MCF 10A (cell line): ENCODE data around the gene PTPN4. TPM values are rescaled to one million over a fixed set of nuclear protein-coding genes. Genes with fewer than 3 reads are reported as not detected.
"Not testable (repeated sequence)": the region's sequence is repeated elsewhere in the genome, so short reads cannot be mapped to it uniquely, and the experiment has no call there.

Experiments used
- BruUV-seq: library from RNA; stranded (reverse); fragments of 400-500 nt; replicated peaks from 2 replicates; lab custom pipeline; 2021; lab: Mats Ljungman, UMichigan
- CTCF ChIA-PET: fragments of 300-600 bp; sonication (Branson Sonifier 250); formaldehyde crosslinking; extraction: SDS; loops from one replicate; lab custom pipeline; 2021; ENCODE audit warnings: antibody characterized with exemption, inconsistent platforms; lab: Yijun Ruan, JAX
- POLR2A ChIA-PET: fragments of 300-600, 350-650 bp; sonication (Branson Sonifier 250); formaldehyde crosslinking; extraction: SDS; loops from one replicate; lab custom pipeline; 2020; ENCODE audit warnings: antibody characterized with exemption, inconsistent platforms; lab: Yijun Ruan, JAX
- DNase-seq: peaks from one replicate; pipeline ENCODE4 v3.0.0-alpha.2; 2018; ENCODE audit not compliant: unreplicated experiment
- H3K27ac Mint-ChIP-seq: one replicate; pipeline ENCODE4 v1.8.0; 2022; ENCODE audit warnings: mild to moderate bottlenecking, low read depth, mixed read lengths; ENCODE audit not compliant: unreplicated experiment
- H3K27me3 Mint-ChIP-seq: one replicate; pipeline ENCODE4 v1.8.0; 2022; ENCODE audit warnings: mixed read lengths; ENCODE audit not compliant: insufficient read depth, unreplicated experiment
- H3K36me3 Mint-ChIP-seq: one replicate; pipeline ENCODE4 v1.8.0; 2022; ENCODE audit warnings: mild to moderate bottlenecking, moderate library complexity, mixed read lengths; ENCODE audit not compliant: insufficient read depth, unreplicated experiment
- H3K4me1 Mint-ChIP-seq: one replicate; pipeline ENCODE4 v1.8.0; 2022; ENCODE audit warnings: mixed read lengths; ENCODE audit not compliant: insufficient read depth, unreplicated experiment
- H3K4me3 Mint-ChIP-seq: one replicate; pipeline ENCODE4 v1.8.0; 2022; ENCODE audit warnings: mild to moderate bottlenecking, moderate library complexity, mixed read lengths; ENCODE audit not compliant: unreplicated experiment
- H3K9me3 Mint-ChIP-seq: one replicate; pipeline ENCODE4 v1.8.0; 2022; ENCODE audit warnings: mixed read lengths; ENCODE audit not compliant: unreplicated experiment
- intact Hi-C: fragments of 100-400 bp; cut with micrococcal nuclease; formaldehyde crosslinking; loops from 2 replicates; pipeline ENCODE4 v1.14.1; 2022
- total RNA-seq: library from RNA; stranded (reverse); gene quantifications from 2 replicates; pipeline ENCODE4 v1.2.3, GENCODE V29; 2022
- TF ChIP-seq, protein P1 (sequence below): fragments of 200-600 bp; IDR thresholded peaks from one replicate; pipeline ENCODE4 v1.8.0; 2022; ENCODE audit warnings: antibody characterized with exemption, mild to moderate bottlenecking; ENCODE audit not compliant: unreplicated experiment

Gene PTPN4
- total RNA-seq, 1 experiment from 2014 or later = 21.1 TPM

DNA sequence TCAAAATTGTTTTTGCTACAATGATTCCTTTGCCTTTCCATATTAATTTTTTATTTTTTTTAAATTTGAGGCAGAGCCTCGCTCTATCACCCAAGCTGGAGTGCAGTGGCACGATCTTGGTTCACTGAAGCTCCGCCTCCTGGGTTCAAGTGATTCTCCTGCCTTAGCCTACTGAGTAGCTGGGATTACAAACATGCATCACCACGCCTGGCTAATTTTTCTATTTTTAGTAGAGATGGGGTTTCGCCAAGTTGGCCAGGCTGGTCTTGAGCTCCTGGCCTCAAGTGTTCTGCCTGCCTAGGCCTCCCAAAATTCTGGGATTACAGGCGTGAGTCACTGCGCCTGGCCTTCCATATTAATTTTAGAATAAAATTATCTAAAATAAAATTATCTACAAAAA is 41.3 kb downstream of the PTPN4 start:
- H3K4me1 Mint-ChIP-seq = peaks cover 6% of the 10 kb centered on the region
- no peaks in the 10 kb centered on the region for H3K27me3 Mint-ChIP-seq
- no peak overlapping the region for H3K27ac Mint-ChIP-seq
- DNase-seq = no peak
- TF ChIP-seq, protein P1, sequence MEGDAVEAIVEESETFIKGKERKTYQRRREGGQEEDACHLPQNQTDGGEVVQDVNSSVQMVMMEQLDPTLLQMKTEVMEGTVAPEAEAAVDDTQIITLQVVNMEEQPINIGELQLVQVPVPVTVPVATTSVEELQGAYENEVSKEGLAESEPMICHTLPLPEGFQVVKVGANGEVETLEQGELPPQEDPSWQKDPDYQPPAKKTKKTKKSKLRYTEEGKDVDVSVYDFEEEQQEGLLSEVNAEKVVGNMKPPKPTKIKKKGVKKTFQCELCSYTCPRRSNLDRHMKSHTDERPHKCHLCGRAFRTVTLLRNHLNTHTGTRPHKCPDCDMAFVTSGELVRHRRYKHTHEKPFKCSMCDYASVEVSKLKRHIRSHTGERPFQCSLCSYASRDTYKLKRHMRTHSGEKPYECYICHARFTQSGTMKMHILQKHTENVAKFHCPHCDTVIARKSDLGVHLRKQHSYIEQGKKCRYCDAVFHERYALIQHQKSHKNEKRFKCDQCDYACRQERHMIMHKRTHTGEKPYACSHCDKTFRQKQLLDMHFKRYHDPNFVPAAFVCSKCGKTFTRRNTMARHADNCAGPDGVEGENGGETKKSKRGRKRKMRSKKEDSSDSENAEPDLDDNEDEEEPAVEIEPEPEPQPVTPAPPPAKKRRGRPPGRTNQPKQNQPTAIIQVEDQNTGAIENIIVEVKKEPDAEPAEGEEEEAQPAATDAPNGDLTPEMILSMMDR = no peak
- intact Hi-C loops = no loop called here
- ChIA-PET POLR2A (no interaction called here), CTCF (no interaction called here)
- no peaks in the 10 kb centered on the region for H3K9me3 Mint-ChIP-seq
- no TSS peak for BruUV-seq
- H3K4me3 Mint-ChIP-seq = no peak overlapping the region
- H3K36me3 Mint-ChIP-seq = no peaks in the 10 kb centered on the region

DNA sequence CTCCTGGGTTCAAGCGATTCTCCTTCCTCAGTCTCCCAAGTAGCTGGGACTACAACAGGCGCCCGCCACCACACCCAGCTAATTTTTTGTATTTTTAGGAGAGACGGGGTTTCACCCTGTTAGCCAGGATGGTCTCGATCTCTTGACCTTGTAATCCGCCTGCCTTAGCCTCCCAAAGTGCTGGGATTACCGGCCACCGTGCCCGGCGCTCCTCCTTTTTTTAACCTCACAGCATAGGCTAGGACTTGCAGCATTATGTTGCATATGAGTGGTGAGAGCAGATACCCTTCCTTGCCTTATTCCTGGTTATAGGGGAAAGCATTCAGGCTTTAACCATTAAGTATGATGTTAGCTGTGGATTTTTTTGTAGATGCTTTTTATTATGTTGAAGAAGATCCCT is 42.3 kb downstream of the PTPN4 start:
- H3K36me3 Mint-ChIP-seq, H3K9me3 Mint-ChIP-seq, POLR2A ChIA-PET, H3K4me3 Mint-ChIP-seq, CTCF ChIA-PET, H3K27ac Mint-ChIP-seq, H3K4me1 Mint-ChIP-seq, DNase-seq, H3K27me3 Mint-ChIP-seq, BruUV-seq, intact Hi-C loops: not testable (repeated sequence)

DNA sequence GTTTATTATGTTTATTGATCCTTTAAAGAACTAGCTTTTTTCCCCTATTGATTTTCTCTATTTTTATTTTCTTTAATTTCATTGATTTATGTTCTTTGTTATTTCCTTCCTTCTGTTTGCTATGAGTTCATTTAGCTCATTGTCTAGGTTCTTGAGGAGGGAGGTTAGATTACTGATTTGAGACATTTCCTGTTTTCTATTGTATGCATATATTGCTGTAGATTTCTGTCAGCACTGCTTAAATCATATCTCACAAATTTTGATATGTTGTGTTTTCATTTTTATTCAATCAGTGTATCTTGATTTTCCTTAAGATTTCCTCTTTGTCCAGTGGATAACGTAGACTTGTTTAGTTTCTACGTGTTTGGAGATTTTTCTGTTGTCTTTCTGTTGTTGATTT is 43.4 kb downstream of the PTPN4 start:
- H3K9me3 Mint-ChIP-seq = peaks cover 9% of the 10 kb centered on the region
- H3K27ac Mint-ChIP-seq = no peak overlapping the region
- peaks cover 6% of the 10 kb centered on the region for H3K4me1 Mint-ChIP-seq
- no peak for DNase-seq
- H3K4me3 Mint-ChIP-seq = no peak overlapping the region
- CTCF ChIA-PET = no interaction called here
- POLR2A ChIA-PET = no interaction called here
- intact Hi-C loops = no loop called here
- H3K36me3 Mint-ChIP-seq = peaks cover 9% of the 10 kb centered on the region
- no TSS peak for BruUV-seq
- TF ChIP-seq, protein P1 = no peak
- no peaks in the 10 kb centered on the region for H3K27me3 Mint-ChIP-seq

DNA sequence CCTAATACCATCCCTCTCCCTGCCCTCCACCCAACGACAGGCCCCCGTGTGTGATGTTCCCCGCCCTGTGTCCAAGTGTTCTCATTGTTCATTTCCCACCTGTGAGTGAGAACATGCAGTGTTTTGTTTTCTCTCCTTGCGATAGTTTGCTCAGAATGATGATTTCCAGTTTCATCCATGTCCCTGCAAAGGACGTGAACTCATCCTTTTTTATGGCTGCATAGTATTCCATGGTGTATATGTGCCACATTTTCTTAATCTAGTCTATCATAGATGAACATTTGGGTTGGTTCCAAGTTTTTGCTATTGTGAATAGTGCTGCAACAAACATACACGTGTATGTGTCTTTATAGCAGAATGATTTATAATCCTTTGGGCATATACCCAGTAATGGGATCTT is 44.7 kb downstream of the PTPN4 start:
- H3K27ac Mint-ChIP-seq, H3K27me3 Mint-ChIP-seq, POLR2A ChIA-PET, intact Hi-C loops, H3K9me3 Mint-ChIP-seq, H3K36me3 Mint-ChIP-seq, H3K4me3 Mint-ChIP-seq, DNase-seq, BruUV-seq: not testable (repeated sequence)
- CTCF ChIA-PET = interaction anchor here (0.6 kb wide), 1 partner anchor 18 kb away, joined by 3 read pairs; no protein-coding TSS in a partner anchor
- H3K4me1 Mint-ChIP-seq = peaks cover 15% of the 10 kb centered on the region

DNA sequence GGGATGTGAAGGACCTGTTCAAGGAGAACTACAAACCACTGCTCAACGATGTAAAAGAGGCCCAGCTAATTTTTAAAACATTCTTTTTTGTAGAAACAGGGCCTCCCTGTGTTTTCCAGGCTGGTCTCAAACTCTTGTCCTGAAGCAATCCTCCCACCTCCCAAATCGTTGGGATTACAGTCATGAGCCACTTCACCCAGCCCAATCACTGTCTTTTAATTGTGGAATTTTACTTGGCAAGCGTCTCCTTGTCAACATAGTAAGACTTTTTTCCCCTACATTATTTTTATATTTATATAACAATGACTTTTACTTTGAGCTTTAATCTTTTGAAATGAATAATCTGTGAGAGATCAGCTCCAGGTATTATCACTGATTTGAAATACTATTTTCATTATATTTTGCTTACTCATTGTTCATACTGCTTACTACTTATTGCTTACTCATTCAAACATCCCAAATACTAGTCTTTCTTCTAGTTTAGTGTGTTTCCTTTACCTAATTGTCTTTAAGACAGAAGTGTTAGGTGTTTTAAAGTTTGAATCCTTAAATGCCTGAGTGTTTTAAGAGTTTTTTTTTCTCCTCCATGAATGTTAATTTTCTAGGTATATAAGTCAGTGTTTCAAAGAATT is 48.9 kb downstream of the PTPN4 start:
- intact Hi-C loops = no loop called here
- BruUV-seq = no TSS peak
- H3K27ac Mint-ChIP-seq = peak overlapping the region; percentile 67
- H3K36me3 Mint-ChIP-seq = peaks cover 18% of the 10 kb centered on the region
- no peak overlapping the region for H3K4me3 Mint-ChIP-seq
- peak; percentile 25 for DNase-seq
- H3K9me3 Mint-ChIP-seq = peaks cover 9% of the 10 kb centered on the region
- peaks cover 20% of the 10 kb centered on the region for H3K4me1 Mint-ChIP-seq
- TF ChIP-seq, protein P1 = no peak
- CTCF ChIA-PET = interaction anchor here (0.6 to 2.9 kb wide), 6 partner anchors 10 to 1642 kb away, joined by 3 to 7 read pairs (median 3); no protein-coding TSS in a partner anchor
- POLR2A ChIA-PET = interaction anchor here (0.5 to 1.8 kb wide), 6 partner anchors 44 to 515 kb away, joined by 3 to 7 read pairs (median 4); partner anchors contain the start of genes EPB41L5 and PTPN4
- H3K27me3 Mint-ChIP-seq = no peaks in the 10 kb centered on the region
